OCI-M1 (cell line): ENCODE measurements around the gene GNB1L.
"Not testable (repeated sequence)": the region's sequence is repeated elsewhere in the genome, so short reads cannot be mapped to it uniquely, and the experiment has no call there.

Experiments
- DNase-seq: peaks from one replicate; lab custom pipeline; 2025; lab: John Stamatoyannopoulos, UW

The GNB1L gene

GRCh38 chr22:19889951-19890350 lies 35.3 kb upstream of the GNB1L start:
- DNase-seq = no peak

GRCh38 chr22:19888131-19888746 lies 33.6 kb upstream of the GNB1L start:
- DNase-seq = no peak

GRCh38 chr22:19887256-19887985 lies 32.7 kb upstream of the GNB1L start:
- no peak for DNase-seq

- peak; percentile 92 for DNase-seq
These were observed 32.1 kb upstream of the GNB1L start for GRCh38 chr22:19886605-19887255.

- DNase-seq = no peak
These were observed 31.3 kb upstream of the GNB1L start for GRCh38 chr22:19885841-19886592.

- no peak for DNase-seq
These were observed 30.5 kb upstream of the GNB1L start for GRCh38 chr22:19884954-19885751.

GRCh38 chr22:19884161-19884953 lies 29.7 kb upstream of the GNB1L start:
- no peak for DNase-seq

- not testable (repeated sequence) for DNase-seq
These were observed 28.8 kb upstream of the GNB1L start for GRCh38 chr22:19883446-19883845.

- DNase-seq = no peak
These were observed 28.0 kb upstream of the GNB1L start for GRCh38 chr22:19882446-19883381.

GRCh38 chr22:19880786-19881569 lies 26.3 kb upstream of the GNB1L start:
- no peak for DNase-seq

- DNase-seq = no peak
These were observed 25.5 kb upstream of the GNB1L start for GRCh38 chr22:19879992-19880785.

GRCh38 chr22:19879643-19879991 lies 24.9 kb upstream of the GNB1L start:
- no peak for DNase-seq

GRCh38 chr22:19879246-19879570 lies 24.5 kb upstream of the GNB1L start:
- DNase-seq = no peak

GRCh38 chr22:19878461-19879245 lies 24.0 kb upstream of the GNB1L start:
- no peak for DNase-seq

- no peak for DNase-seq
These were observed 23.1 kb upstream of the GNB1L start for GRCh38 chr22:19877626-19878339.

- DNase-seq = no peak
These were observed 22.4 kb upstream of the GNB1L start for GRCh38 chr22:19876941-19877625.
